OCI-LY7 (cell line): ENCODE results near the gene CHST5. TPM values are rescaled to one million over a fixed set of nuclear protein-coding genes. Genes with fewer than 3 reads are reported as not detected.

ENCODE experiments used
- BruUV-seq: library from RNA; stranded (reverse); fragments of 400-500 nt; replicated peaks from 2 replicates; lab custom pipeline; 2021; lab: Mats Ljungman, UMichigan
- CTCF ChIA-PET: fragments of 300-600 bp; sonication (Branson Sonifier 250); formaldehyde crosslinking; loops from one replicate; lab custom pipeline; 2022; ENCODE audit warnings: antibody characterized with exemption; ENCODE audit not compliant: unreplicated experiment; lab: Charles Lee
- POLR2A ChIA-PET: fragments of 300-600 bp; sonication (Branson Sonifier 250); formaldehyde crosslinking; loops from one replicate; lab custom pipeline; 2022; ENCODE audit warnings: antibody characterized with exemption; lab: Charles Lee
- DNase-seq: peaks from one replicate; pipeline ENCODE4 v3.0.0-alpha.2; 2015; ENCODE audit warnings: low spot score
- H2AFZ ChIP-seq: fragments of 200-600 bp; sonication (generic), shearing (Covaris generic); 2 replicates; pipeline ENCODE4 v1.6.1; 2014; ENCODE audit warnings: mild to moderate bottlenecking, antibody characterized with exemption, low read length, moderate library complexity
- H3K27ac ChIP-seq: fragments of 200-600 bp; sonication (generic); 2 replicates; pipeline ENCODE4 v1.5.1; 2014; ENCODE audit warnings: mixed run types, low read depth, mild to moderate bottlenecking, moderate library complexity, low read length, inconsistent platforms; ENCODE audit not compliant: poor library complexity, severe bottlenecking
- H3K36me3 ChIP-seq: fragments of 200-600 bp; sonication (generic); 2 replicates; pipeline ENCODE4 v1.6.1; 2014; ENCODE audit warnings: mild to moderate bottlenecking, antibody characterized with exemption, low read length, moderate library complexity, mixed read lengths; ENCODE audit not compliant: insufficient read depth
- H3K4me1 ChIP-seq: fragments of 200-600 bp; sonication (generic); 2 replicates; pipeline ENCODE4 v1.5.1; 2014; ENCODE audit warnings: mild to moderate bottlenecking, low read length; ENCODE audit not compliant: insufficient read depth, poor library complexity, severe bottlenecking
- H3K4me2 ChIP-seq: fragments of 200-600 bp; sonication (generic); 2 replicates; pipeline ENCODE4 v1.6.1; 2014; ENCODE audit warnings: mild to moderate bottlenecking, low read length
- H3K4me3 ChIP-seq: fragments of 200-600 bp; sonication (generic); 2 replicates; pipeline ENCODE4 v1.5.1; 2014; ENCODE audit warnings: mild to moderate bottlenecking, low read depth, low read length; ENCODE audit not compliant: poor library complexity, severe bottlenecking
- H3K79me2 ChIP-seq: fragments of 200-600 bp; sonication (generic); 2 replicates; pipeline ENCODE4 v1.6.1; 2016; ENCODE audit warnings: low read depth, mild to moderate bottlenecking, low read length, moderate library complexity, mixed read lengths; ENCODE audit not compliant: insufficient read depth
- H3K9me2 ChIP-seq: fragments of 200-600 bp; sonication (generic); 2 replicates; pipeline ENCODE4 v1.6.1; 2016; ENCODE audit warnings: mild to moderate bottlenecking, low read length, mixed read lengths; ENCODE audit not compliant: insufficient read depth
- H3K9me3 ChIP-seq: fragments of 200-600 bp; sonication (generic); 2 replicates; pipeline ENCODE4 v1.6.1; 2014; ENCODE audit warnings: mild to moderate bottlenecking, mixed run types, low read length, mixed read lengths
- H4K20me1 ChIP-seq: fragments of 200-600 bp; sonication (generic); 2 replicates; pipeline ENCODE4 v1.6.1; 2014; ENCODE audit warnings: mild to moderate bottlenecking, antibody characterized with exemption, low read length, moderate library complexity, mixed read lengths; ENCODE audit not compliant: insufficient read depth
- EZH2phosphoT487 ChIP-seq: fragments of 200-600 bp; sonication (generic); IDR thresholded peaks from 2 replicates; pipeline ENCODE4 v1.6.1; 2018; ENCODE audit warnings: low read depth, borderline replicate concordance, mild to moderate bottlenecking, mixed run types, antibody characterized with exemption, low read length, moderate library complexity, mixed read lengths
- intact Hi-C: fragments of 100-400 bp; cut with micrococcal nuclease; formaldehyde crosslinking; loops from one replicate; pipeline ENCODE4 v1.10.0; 2022; ENCODE audit not compliant: unreplicated experiment
- total RNA-seq, 2 experiments: library from RNA; depleted of rRNA in 1 of 2; stranded (reverse); fragments of >200 nt in 1 of 2; shearing (Covaris generic) in 1 of 2; gene quantifications; 2 replicates each; pipeline ENCODE4 v1.2.3, GENCODE V29; 2014 to 2022
- TF ChIP-seq, protein P1 (sequence below): fragments of 200-600 bp; sonication (generic); conservative IDR thresholded peaks from 2 replicates; pipeline ENCODE4 v1.5.1; 2014; ENCODE audit warnings: mild to moderate bottlenecking, antibody characterized with exemption, low read length, moderate library complexity, mixed read lengths

CHST5 gene
- total RNA-seq, 2 experiments from 2014 or later, result 0.10 to 0.19 TPM

DNA sequence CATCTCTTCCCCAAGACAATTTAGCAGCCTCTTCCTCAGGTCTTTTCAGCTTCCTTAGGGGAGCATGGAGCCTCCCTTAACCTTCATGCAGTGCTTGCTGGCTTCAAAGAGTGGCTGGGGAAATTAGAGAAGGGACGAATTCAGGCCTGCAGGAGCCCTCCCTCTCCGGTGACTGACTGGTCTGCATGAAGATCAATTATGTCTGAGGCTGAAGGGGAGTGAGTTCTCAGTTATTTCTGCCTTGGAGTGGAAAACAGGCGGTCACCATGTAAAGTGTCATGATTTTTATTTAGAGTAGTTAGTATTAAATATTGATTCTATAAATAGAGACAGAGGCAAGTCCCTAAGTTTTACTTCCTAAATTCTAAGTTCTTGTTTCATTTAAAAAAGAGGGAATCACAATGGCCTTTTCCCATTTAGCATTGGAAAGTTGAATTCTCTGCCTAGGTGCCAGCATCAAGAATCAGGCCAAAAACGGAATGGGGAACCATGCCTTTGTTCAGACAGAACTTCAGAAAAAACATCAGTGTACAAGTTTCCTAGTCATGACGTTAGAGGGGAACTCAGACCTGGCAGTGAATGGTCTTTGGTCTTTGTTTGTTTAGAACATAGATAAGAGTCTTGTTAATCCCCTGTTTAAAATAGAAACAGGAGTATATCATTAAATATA is 34.6 kb upstream of the CHST5 start:
- Histone ChIP-seq H2AFZ (no peak overlapping the region), H3K4me1 (peaks cover 51% of the 10 kb centered on the region), H3K27ac (peak overlapping the region; percentile 49), H4K20me1 (peaks cover 19% of the 10 kb centered on the region; the same call in 1 of the 2 replicates), H3K36me3 (peaks cover 75% of the 10 kb centered on the region), H3K4me3 (peak overlapping the region; percentile 18), H3K4me2 (peak overlapping the region; percentile 60), H3K9me2 (no peaks in the 10 kb centered on the region), H3K9me3 (no peaks in the 10 kb centered on the region), H3K79me2 (peaks cover 16% of the 10 kb centered on the region)
- TF ChIP-seq, protein P1, sequence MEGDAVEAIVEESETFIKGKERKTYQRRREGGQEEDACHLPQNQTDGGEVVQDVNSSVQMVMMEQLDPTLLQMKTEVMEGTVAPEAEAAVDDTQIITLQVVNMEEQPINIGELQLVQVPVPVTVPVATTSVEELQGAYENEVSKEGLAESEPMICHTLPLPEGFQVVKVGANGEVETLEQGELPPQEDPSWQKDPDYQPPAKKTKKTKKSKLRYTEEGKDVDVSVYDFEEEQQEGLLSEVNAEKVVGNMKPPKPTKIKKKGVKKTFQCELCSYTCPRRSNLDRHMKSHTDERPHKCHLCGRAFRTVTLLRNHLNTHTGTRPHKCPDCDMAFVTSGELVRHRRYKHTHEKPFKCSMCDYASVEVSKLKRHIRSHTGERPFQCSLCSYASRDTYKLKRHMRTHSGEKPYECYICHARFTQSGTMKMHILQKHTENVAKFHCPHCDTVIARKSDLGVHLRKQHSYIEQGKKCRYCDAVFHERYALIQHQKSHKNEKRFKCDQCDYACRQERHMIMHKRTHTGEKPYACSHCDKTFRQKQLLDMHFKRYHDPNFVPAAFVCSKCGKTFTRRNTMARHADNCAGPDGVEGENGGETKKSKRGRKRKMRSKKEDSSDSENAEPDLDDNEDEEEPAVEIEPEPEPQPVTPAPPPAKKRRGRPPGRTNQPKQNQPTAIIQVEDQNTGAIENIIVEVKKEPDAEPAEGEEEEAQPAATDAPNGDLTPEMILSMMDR, result no peak
- no peak for TF ChIP-seq EZH2phosphoT487
- peak; percentile 17 for DNase-seq
- no TSS peak for BruUV-seq
- ChIA-PET CTCF (interaction anchor here (0.5 kb wide), 1 partner anchor 93 kb away, joined by 4 read pairs; no protein-coding TSS in a partner anchor), POLR2A (interaction anchor here (1.9 kb wide), 1 partner anchor 10 kb away, joined by 4 read pairs; no protein-coding TSS in a partner anchor)
- intact Hi-C loops, result no loop called here

DNA sequence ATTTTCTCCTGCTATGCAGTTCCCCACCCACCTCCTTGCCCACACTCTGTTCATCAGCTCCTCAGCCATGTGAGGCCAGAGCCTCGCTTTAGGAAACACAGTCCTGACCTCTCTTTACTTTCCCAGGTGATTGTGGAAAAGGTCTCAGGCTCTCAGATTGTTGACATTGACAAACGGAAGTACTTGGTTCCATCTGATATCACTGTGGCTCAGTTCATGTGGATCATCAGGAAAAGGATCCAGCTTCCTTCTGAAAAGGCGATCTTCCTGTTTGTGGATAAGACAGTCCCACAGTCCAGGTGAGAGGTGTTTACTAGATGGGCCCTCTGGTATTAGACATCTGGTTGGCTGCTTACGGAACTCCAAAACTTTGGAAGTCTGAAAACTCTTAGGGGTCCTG is 32.0 kb upstream of the CHST5 start:
- POLR2A ChIA-PET, result interaction anchor here (0.6 to 5.1 kb wide), 5 partner anchors 10 to 72 kb away, joined by 3 to 35 read pairs (median 6); partner anchors contain the start of genes ADAT1 and TMEM231

More for the DNA sequence above, 32.0 kb upstream of the CHST5 start:
- no peak overlapping the region for H3K27ac ChIP-seq
- peaks cover 51% of the 10 kb centered on the region for H3K36me3 ChIP-seq
- H3K4me2 ChIP-seq, result peak overlapping the region; percentile 99; the same call in 1 of the 2 replicates
- CTCF ChIA-PET, result no interaction called here
- DNase-seq, result no peak
- peaks cover 61% of the 10 kb centered on the region for H3K4me1 ChIP-seq
- H3K9me2 ChIP-seq, result no peaks in the 10 kb centered on the region
- H4K20me1 ChIP-seq, result peaks cover 11% of the 10 kb centered on the region; the same call in 1 of the 2 replicates
- BruUV-seq, result no TSS peak
- TF ChIP-seq, protein P1, result no peak
- TF ChIP-seq EZH2phosphoT487, result no peak
- peaks cover 16% of the 10 kb centered on the region for H3K79me2 ChIP-seq
- intact Hi-C loops, result loop anchor here (2.0 kb wide), 2 partner anchors 103 to 135 kb away; partner anchors contain the start of genes CFDP1 and TMEM170A
- no peak overlapping the region for H3K4me3 ChIP-seq
- no peaks in the 10 kb centered on the region for H3K9me3 ChIP-seq
- no peak overlapping the region for H2AFZ ChIP-seq
